Loucy (cell line): ENCODE results near the gene CD302.

Source experiments
- EZH2phosphoT487 ChIP-seq: fragments of 200-600 bp; IDR thresholded peaks from 2 replicates; pipeline ENCODE4 v1.6.1; 2018; ENCODE audit warnings: antibody characterized with exemption, mild to moderate bottlenecking, moderate library complexity, borderline replicate concordance
- TF ChIP-seq, protein P1 (sequence below): fragments of 200-600 bp; sonication (generic); conservative IDR thresholded peaks from 2 replicates; pipeline ENCODE4 v1.5.1; 2014; ENCODE audit warnings: mild to moderate bottlenecking, antibody characterized with exemption, low read length

DNA sequence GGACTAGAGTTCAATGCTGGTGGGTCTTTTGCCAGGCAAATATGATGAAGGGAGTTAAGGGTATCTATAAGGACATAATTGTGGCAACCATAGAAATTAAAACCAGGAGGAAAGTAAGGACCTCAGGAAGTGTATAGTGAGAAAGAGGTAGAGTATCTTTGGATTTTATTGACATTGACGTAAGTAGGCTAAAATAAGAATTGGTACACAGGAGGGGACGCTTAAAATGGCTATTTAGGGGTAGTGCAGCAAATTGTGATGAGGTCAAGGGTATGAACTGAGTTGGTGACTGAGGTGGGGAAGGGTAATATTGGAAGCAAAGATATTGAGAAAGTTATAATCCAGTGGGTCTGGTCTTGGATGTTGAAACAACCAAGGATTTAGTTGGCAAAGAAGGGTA is 43.0 kb downstream of the CD302 start:
- TF ChIP-seq, protein P1, sequence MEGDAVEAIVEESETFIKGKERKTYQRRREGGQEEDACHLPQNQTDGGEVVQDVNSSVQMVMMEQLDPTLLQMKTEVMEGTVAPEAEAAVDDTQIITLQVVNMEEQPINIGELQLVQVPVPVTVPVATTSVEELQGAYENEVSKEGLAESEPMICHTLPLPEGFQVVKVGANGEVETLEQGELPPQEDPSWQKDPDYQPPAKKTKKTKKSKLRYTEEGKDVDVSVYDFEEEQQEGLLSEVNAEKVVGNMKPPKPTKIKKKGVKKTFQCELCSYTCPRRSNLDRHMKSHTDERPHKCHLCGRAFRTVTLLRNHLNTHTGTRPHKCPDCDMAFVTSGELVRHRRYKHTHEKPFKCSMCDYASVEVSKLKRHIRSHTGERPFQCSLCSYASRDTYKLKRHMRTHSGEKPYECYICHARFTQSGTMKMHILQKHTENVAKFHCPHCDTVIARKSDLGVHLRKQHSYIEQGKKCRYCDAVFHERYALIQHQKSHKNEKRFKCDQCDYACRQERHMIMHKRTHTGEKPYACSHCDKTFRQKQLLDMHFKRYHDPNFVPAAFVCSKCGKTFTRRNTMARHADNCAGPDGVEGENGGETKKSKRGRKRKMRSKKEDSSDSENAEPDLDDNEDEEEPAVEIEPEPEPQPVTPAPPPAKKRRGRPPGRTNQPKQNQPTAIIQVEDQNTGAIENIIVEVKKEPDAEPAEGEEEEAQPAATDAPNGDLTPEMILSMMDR, result no peak
- no peak for TF ChIP-seq EZH2phosphoT487
